WTC11 (cell line): Measurements from ENCODE around the gene ADPGK. TPM values are rescaled to one million over a fixed set of nuclear protein-coding genes. Genes with fewer than 3 reads are reported as not detected.

Source experiments
- ATAC-seq: fragments of 200-7000 bp; cut with Tn5 transposase; 2 replicates; pipeline ENCODE4 v1.10.0; 2021; ENCODE audit warnings: mild to moderate bottlenecking, moderate library complexity
- CTCF ChIA-PET: fragments of 300-600 bp; sonication (Branson Sonifier 250); formaldehyde crosslinking; loops from one replicate; lab custom pipeline; 2021; ENCODE audit warnings: antibody characterized with exemption; lab: Charles Lee
- POLR2A ChIA-PET: fragments of 350-600 bp; sonication (Branson Sonifier 250); formaldehyde crosslinking; loops from one replicate; lab custom pipeline; 2021; ENCODE audit warnings: antibody characterized with exemption; lab: Charles Lee
- DNase-seq: peaks from one replicate; pipeline ENCODE4 v3.0.0; 2021; ENCODE audit warnings: low spot score
- H3K27ac Mint-ChIP-seq: 2 replicates; pipeline ENCODE4 v1.8.0; 2021; ENCODE audit warnings: mixed read lengths
- H3K27me3 Mint-ChIP-seq: 2 replicates; pipeline ENCODE4 v1.8.0; 2021; ENCODE audit warnings: low read depth, mild to moderate bottlenecking, moderate library complexity, mixed read lengths
- H3K36me3 Mint-ChIP-seq: 2 replicates; pipeline ENCODE4 v1.8.0; 2021; ENCODE audit warnings: mixed read lengths
- H3K4me1 Mint-ChIP-seq: 2 replicates; pipeline ENCODE4 v1.8.0; 2022; ENCODE audit warnings: mixed read lengths
- H3K4me3 Mint-ChIP-seq: 2 replicates; pipeline ENCODE4 v1.8.0; 2021; ENCODE audit warnings: mild to moderate bottlenecking, moderate library complexity, mixed read lengths
- H3K9me3 Mint-ChIP-seq: 2 replicates; pipeline ENCODE4 v1.8.0; 2021; ENCODE audit warnings: mixed read lengths
- total RNA-seq: library from RNA; stranded (reverse); gene quantifications from 3 replicates; pipeline ENCODE4 v1.2.3, GENCODE V29; 2021
- TF ChIP-seq, protein P1 (sequence below): sonication (generic); formaldehyde crosslinking; conservative IDR thresholded peaks from 2 replicates; pipeline ENCODE4 v1.8.1; 2022; ENCODE audit warnings: mild to moderate bottlenecking, missing genetic modification reagents

The ADPGK gene
- total RNA-seq, 1 experiment from 2014 or later = 37.9 TPM

GRCh38 chr15:72706266-72706665, 77.3 kb downstream of the ADPGK start:
- TF ChIP-seq, protein P1, sequence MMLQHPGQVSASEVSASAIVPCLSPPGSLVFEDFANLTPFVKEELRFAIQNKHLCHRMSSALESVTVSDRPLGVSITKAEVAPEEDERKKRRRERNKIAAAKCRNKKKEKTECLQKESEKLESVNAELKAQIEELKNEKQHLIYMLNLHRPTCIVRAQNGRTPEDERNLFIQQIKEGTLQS = no peak
- no peaks in the 10 kb centered on the region for H3K4me1 Mint-ChIP-seq

More at GRCh38 chr15:72706266-72706665, 77.3 kb downstream of the ADPGK start:
- no peak for ATAC-seq
- ChIA-PET CTCF (interaction anchor here (1.4 kb wide), 1 partner anchor 16 kb away, joined by 6 read pairs; no protein-coding TSS in a partner anchor), POLR2A (no interaction called here)
- DNase-seq = no peak
- Mint-ChIP-seq H3K4me3 (no peak overlapping the region), H3K9me3 (no peaks in the 10 kb centered on the region), H3K27ac (no peak overlapping the region; the same call in 1 of the 2 replicates), H3K27me3 (no peaks in the 10 kb centered on the region), H3K36me3 (0 out of 2 replicates have a peak, but pooled peaks cover 3% of the 10 kb centered on the region)

Other genes with a start within 250 kb of the ADPGK start
- gene GOLGA6B, start 129.1 kb downstream of the ADPGK start, total RNA-seq = 0.73 to 1.9 TPM (median 0.85 TPM) in 3 replicates
- gene HIGD2B, start 97.6 kb downstream of the ADPGK start, total RNA-seq = 0.18 TPM in 1 of 3 replicates, not detected in the others
- gene BBS4, start 97.6 kb downstream of the ADPGK start, total RNA-seq = 29.3 to 35.6 TPM (median 31.5 TPM) in 3 replicates